Measurements from ENCODE around the gene KCNMA1.

KCNMA1 gene

GRCh38 chr10:76945166-76945565 is 692.4 kb downstream of the KCNMA1 start:
- DNase-seq (ENCODE audit: low read depth), result no peak
- no peak overlapping the region for H3K4me3 ChIP-seq (ENCODE audit: low read depth, low read length)
- TF ChIP-seq POLR2A (IDR thresholded peaks at IDR 0.05; ENCODE audit: extremely low read depth, insufficient read length) (no peak), MYC (IDR thresholded peaks at IDR 0.05; ENCODE audit: low read depth, low read length) (no peak), CTCF (IDR thresholded peaks at IDR 0.05; ENCODE audit: low read depth, low read length) (no peak)

- DNase-seq (ENCODE audit: low read depth), result no peak
- H3K4me3 ChIP-seq (ENCODE audit: low read depth, low read length), result no peak overlapping the region
- TF ChIP-seq CTCF (IDR thresholded peaks at IDR 0.05; ENCODE audit: low read depth, low read length) (no peak), MYC (IDR thresholded peaks at IDR 0.05; ENCODE audit: low read depth, low read length) (no peak), MAX (IDR thresholded peaks at IDR 0.05; ENCODE audit: low read depth, low read length) (no peak), POLR2A (IDR thresholded peaks at IDR 0.05; ENCODE audit: extremely low read depth, insufficient read length) (no peak)
Observed at GRCh38 chr10:76944640-76945039, 693.0 kb downstream of the KCNMA1 start.

- H3K4me3 ChIP-seq (ENCODE audit: low read depth, low read length), result no peak overlapping the region
- TF ChIP-seq MAX (IDR thresholded peaks at IDR 0.05; ENCODE audit: low read depth, low read length), result no peak
- DNase-seq (ENCODE audit: low read depth), result no peak
Observed at GRCh38 chr10:76942628-76943416, 694.8 kb downstream of the KCNMA1 start.

DNA sequence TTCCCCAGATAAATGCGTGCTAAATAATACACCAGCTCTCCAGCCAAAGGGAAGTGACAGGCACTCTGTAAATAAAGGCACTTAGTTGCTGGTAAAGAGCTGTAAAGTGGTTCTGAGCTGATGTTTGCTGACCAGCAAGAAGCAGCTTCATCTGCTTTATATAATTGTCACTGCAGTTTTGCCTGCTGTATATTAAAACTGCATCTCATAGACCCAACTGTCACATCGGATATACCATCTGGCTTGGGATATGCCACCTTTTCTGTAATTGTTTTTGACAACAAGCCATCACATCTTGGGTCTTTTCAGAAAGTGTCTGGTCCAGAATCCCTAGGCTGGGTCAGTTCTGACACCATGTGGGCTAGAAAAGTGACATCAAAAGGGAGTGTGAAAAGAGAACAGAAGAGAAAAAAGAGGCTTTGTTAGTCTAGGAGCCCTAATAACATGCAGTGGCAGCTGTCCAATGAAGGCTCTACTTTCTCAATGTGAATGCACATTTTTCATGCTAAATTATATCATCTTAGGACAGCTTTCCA is 697.6 kb downstream of the KCNMA1 start:
- TF ChIP-seq POLR2A (IDR thresholded peaks at IDR 0.05; ENCODE audit: extremely low read depth, insufficient read length) (no peak), MYC (IDR thresholded peaks at IDR 0.05; ENCODE audit: low read depth, low read length) (no peak), MAX (IDR thresholded peaks at IDR 0.05; ENCODE audit: low read depth, low read length) (no peak), CTCF (IDR thresholded peaks at IDR 0.05; ENCODE audit: low read depth, low read length) (no peak)

DNA sequence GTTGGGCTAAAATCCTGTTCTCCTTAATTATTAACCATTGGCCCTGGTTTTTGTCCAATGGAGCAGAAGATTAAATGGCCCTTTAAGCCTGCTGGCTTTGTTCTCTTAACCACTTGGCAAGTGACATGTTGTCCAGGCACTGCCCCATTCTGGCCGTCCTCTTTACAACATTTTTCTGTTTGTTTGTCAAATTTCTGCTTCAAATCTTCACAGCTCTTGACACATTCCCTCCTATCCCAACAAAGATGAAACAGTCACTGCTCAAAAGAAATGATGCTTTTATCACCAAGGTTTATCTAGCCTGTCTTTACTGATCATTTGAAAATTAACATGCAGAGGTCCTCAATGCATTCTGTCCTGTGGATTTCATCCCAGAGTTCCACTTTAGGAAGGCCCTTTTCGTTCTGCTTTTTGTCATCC is 700.4 kb downstream of the KCNMA1 start:
- TF ChIP-seq MAX (IDR thresholded peaks at IDR 0.05; ENCODE audit: low read depth, low read length) (no peak), MYC (IDR thresholded peaks at IDR 0.05; ENCODE audit: low read depth, low read length) (no peak), CTCF (IDR thresholded peaks at IDR 0.05; ENCODE audit: low read depth, low read length) (no peak), POLR2A (IDR thresholded peaks at IDR 0.05; ENCODE audit: extremely low read depth, insufficient read length) (no peak)
- DNase-seq (ENCODE audit: low read depth), result no peak

More for the DNA sequence above, 697.6 kb downstream of the KCNMA1 start:
- no peak for DNase-seq (ENCODE audit: low read depth)
- no peak overlapping the region for H3K4me3 ChIP-seq (ENCODE audit: low read depth, low read length)

DNA sequence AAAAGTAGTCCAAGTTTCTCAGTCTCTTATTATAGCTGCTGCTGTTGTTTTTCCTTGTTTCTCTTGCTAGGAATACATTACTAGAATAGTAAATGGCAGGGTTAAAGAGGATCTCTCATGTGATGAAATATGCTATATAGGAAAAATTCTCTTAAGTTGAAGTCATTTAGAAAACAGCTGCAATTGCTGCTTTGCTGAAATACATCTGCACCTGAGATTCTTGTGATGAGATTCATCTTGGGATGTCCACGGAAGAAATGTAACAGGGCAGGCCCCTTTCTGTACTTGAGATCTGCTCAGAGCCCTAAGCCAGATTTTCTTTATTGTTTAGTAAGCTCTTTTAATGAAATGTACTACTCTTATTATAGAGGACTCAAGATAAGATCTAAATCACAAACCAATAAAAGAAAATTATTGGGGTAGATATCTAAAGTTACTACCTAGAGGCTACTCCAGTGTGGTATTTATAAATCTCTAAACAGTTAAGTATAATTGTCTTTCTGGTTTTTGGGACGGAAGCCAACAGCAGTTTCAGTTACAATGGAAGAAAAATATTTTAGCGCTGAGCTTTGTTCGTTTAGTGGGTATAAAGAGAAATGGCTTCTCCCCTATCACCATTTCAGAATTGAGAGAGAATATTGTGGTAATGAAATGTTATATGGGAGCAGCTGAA is 701.5 kb downstream of the KCNMA1 start:
- no peak overlapping the region for H3K4me3 ChIP-seq (ENCODE audit: low read depth, low read length)
- no peak for DNase-seq (ENCODE audit: low read depth)
- no peak for TF ChIP-seq CTCF (IDR thresholded peaks at IDR 0.05; ENCODE audit: low read depth, low read length)
- no peak for TF ChIP-seq POLR2A (IDR thresholded peaks at IDR 0.05; ENCODE audit: extremely low read depth, insufficient read length)
- no peak for TF ChIP-seq MAX (IDR thresholded peaks at IDR 0.05; ENCODE audit: low read depth, low read length)
- TF ChIP-seq MYC (IDR thresholded peaks at IDR 0.05; ENCODE audit: low read depth, low read length), result no peak

More for the DNA sequence above, 700.4 kb downstream of the KCNMA1 start:
- H3K4me3 ChIP-seq (ENCODE audit: low read depth, low read length), result no peak overlapping the region

Measured in NB4 (cell line).